Spleen (tissue), 7 donors: ENCODE data around the gene FLYWCH1.

ENCODE experiments used
- POLR2A ChIP-seq, 3 donors: fragments of 450-650 bp; IDR thresholded peaks; one replicate each; pipeline ENCODE4 v1.5.1; 2017; ENCODE audit warnings: antibody characterized with exemption in 3 of 3, mild to moderate bottlenecking in 1 of 3
- TF ChIP-seq, protein P1 (sequence below), 11 experiments: fragments of 200-600 bp in 7 of 11; fragments of 450-650 bp in 4 of 11; sonication (generic) in 4 of 11; IDR thresholded peaks in 8 of 11; conservative IDR thresholded peaks in 3 of 11; 1 replicate in 7 of 11; 2 replicates in 4 of 11; pipeline versions ENCODE4 v1.4.0 to v1.8.0; 2016 to 2021; ENCODE audit warnings: antibody characterized with exemption in 11 of 11, inconsistent platforms in 4 of 11, mild to moderate bottlenecking in 1 of 11
- donor health status: DM: no; HTN: no; CAD: no; lungs with moderate emphysema.
- donor health status: DM: no; HTN: no; CAD: no.
- donor health status: DM: no; HTN: no; CAD: no.

- TF ChIP-seq, protein P1, sequence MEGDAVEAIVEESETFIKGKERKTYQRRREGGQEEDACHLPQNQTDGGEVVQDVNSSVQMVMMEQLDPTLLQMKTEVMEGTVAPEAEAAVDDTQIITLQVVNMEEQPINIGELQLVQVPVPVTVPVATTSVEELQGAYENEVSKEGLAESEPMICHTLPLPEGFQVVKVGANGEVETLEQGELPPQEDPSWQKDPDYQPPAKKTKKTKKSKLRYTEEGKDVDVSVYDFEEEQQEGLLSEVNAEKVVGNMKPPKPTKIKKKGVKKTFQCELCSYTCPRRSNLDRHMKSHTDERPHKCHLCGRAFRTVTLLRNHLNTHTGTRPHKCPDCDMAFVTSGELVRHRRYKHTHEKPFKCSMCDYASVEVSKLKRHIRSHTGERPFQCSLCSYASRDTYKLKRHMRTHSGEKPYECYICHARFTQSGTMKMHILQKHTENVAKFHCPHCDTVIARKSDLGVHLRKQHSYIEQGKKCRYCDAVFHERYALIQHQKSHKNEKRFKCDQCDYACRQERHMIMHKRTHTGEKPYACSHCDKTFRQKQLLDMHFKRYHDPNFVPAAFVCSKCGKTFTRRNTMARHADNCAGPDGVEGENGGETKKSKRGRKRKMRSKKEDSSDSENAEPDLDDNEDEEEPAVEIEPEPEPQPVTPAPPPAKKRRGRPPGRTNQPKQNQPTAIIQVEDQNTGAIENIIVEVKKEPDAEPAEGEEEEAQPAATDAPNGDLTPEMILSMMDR (IDR thresholded peaks at IDR 0.05 in 8 of 11, conservative IDR thresholded peaks at IDR 0.05 in 3 of 11), result no peak
- no peak for TF ChIP-seq POLR2A (IDR thresholded peaks at IDR 0.05)
These were observed 14.4 kb downstream of the FLYWCH1 start for GRCh38 chr16:2925951-2926649.
